Neuronal stem cell (in vitro differentiated cells): Measurements from ENCODE around the gene LRRC14B.

Experiments used
- DNase-seq: peaks from one replicate; pipeline ENCODE4 v3.0.0-alpha.2; 2013; ENCODE audit warnings: low spot score
- H2AFZ ChIP-seq: one replicate; pipeline ENCODE4 v1.6.1; 2013; ENCODE audit warnings: mild to moderate bottlenecking, low read length, inconsistent platforms
- H2AK5ac ChIP-seq: 2 replicates; pipeline ENCODE4 v1.6.1; 2013; ENCODE audit warnings: low read depth, mild to moderate bottlenecking, inconsistent platforms, low read length, moderate library complexity, mixed read lengths
- H2BK120ac ChIP-seq: 2 replicates; pipeline ENCODE4 v1.6.1; 2013; ENCODE audit warnings: low read depth, mild to moderate bottlenecking, inconsistent platforms, low read length, moderate library complexity, mixed read lengths
- H2BK12ac ChIP-seq: one replicate; pipeline ENCODE4 v1.6.1; 2013; ENCODE audit warnings: low read length, inconsistent platforms
- H2BK15ac ChIP-seq: 2 replicates; pipeline ENCODE4 v1.6.1; 2013; ENCODE audit warnings: mild to moderate bottlenecking, low read length, inconsistent platforms, mixed read lengths
- H2BK5ac ChIP-seq: one replicate; pipeline ENCODE4 v1.6.1; 2013; ENCODE audit warnings: inconsistent platforms, mild to moderate bottlenecking, low read length, moderate library complexity
- H3K14ac ChIP-seq: one replicate; pipeline ENCODE4 v1.6.1; 2013; ENCODE audit warnings: low read length, inconsistent platforms
- H3K18ac ChIP-seq: 2 replicates; pipeline ENCODE4 v1.6.1; 2013; ENCODE audit warnings: low read length, inconsistent platforms
- H3K23ac ChIP-seq: 2 replicates; pipeline ENCODE4 v1.6.1; 2013; ENCODE audit warnings: low read depth, mild to moderate bottlenecking, mixed read lengths, low read length, inconsistent platforms; ENCODE audit not compliant: poor library complexity
- H3K27ac ChIP-seq: replicated peaks from 3 replicates; pipeline ENCODE4 v1.5.1; 2013; ENCODE audit warnings: low read length, inconsistent platforms
- H3K27me3 ChIP-seq, 3 experiments: 2 replicates each; pipeline ENCODE4 v1.6.1; 2013; ENCODE audit warnings: low read length in 3 of 3, mild to moderate bottlenecking in 2 of 3, inconsistent platforms in 1 of 3, low read depth in 1 of 3, mixed read lengths in 1 of 3, moderate library complexity in 1 of 3; ENCODE audit not compliant: control insufficient read depth in 3 of 3, insufficient read depth in 3 of 3
- H3K36me3 ChIP-seq, 2 donors: replicated peaks in 1 of 2; 2 replicates each; pipeline ENCODE4 v1.6.1; 2013; ENCODE audit warnings: low read length in 2 of 2; ENCODE audit not compliant: control insufficient read depth in 2 of 2, insufficient read depth in 2 of 2
- H3K4ac ChIP-seq: 2 replicates; pipeline ENCODE4 v1.6.1; 2013; ENCODE audit warnings: inconsistent platforms, mild to moderate bottlenecking, low read length, moderate library complexity
- H3K4me1 ChIP-seq, 2 donors: 1 replicate in 1 of 2; 2 replicates in 1 of 2; pipeline ENCODE4 v1.6.1; 2013; ENCODE audit warnings: low read length in 2 of 2, low read depth in 1 of 2; ENCODE audit not compliant: control insufficient read depth in 2 of 2, insufficient read depth in 1 of 2
- H3K4me2 ChIP-seq: one replicate; pipeline ENCODE4 v1.6.1; 2013; ENCODE audit warnings: mild to moderate bottlenecking, low read length, inconsistent platforms; ENCODE audit not compliant: insufficient read depth, poor library complexity, severe bottlenecking
- H3K4me3 ChIP-seq, 2 donors: 2 replicates each; pipeline ENCODE4 v1.5.1; 2013; ENCODE audit warnings: low read length in 2 of 2, mild to moderate bottlenecking in 2 of 2, inconsistent platforms in 1 of 2, moderate library complexity in 1 of 2
- H3K79me1 ChIP-seq: one replicate; pipeline ENCODE4 v1.6.1; 2013; ENCODE audit warnings: low read depth, mild to moderate bottlenecking, inconsistent platforms, low read length, moderate library complexity
- H3K9ac ChIP-seq: one replicate; pipeline ENCODE4 v1.6.1; 2013; ENCODE audit warnings: mild to moderate bottlenecking, low read depth, low read length, inconsistent platforms; ENCODE audit not compliant: poor library complexity
- H3K9me3 ChIP-seq, 2 donors: replicated peaks in 1 of 2; 2 replicates each; pipeline versions ENCODE3 to v1.6.1; 2013; ENCODE audit warnings: low read length in 2 of 2, mild to moderate bottlenecking in 2 of 2, inconsistent platforms in 1 of 2, low read depth in 1 of 2, mixed read lengths in 1 of 2, moderate library complexity in 1 of 2; ENCODE audit not compliant: control insufficient read depth in 2 of 2, insufficient read depth in 1 of 2
- H4K8ac ChIP-seq: one replicate; pipeline ENCODE4 v1.6.1; 2013; ENCODE audit warnings: low read depth, mild to moderate bottlenecking, inconsistent platforms, low read length, moderate library complexity
- H4K91ac ChIP-seq: one replicate; pipeline ENCODE4 v1.6.1; 2013; ENCODE audit warnings: low read length, low read depth, mild to moderate bottlenecking, inconsistent platforms; ENCODE audit not compliant: poor library complexity
- WGBS, 2 donors: extraction: QIAGEN DNeasy Blood & Tissue Kit; methylation state at CpG; one replicate each; pipeline ENCODE4 v1.1.7; 2013; ENCODE audit warnings: missing lambda C conversion rate in 2 of 2, mixed read lengths in 1 of 2; ENCODE audit not compliant: insufficient read length in 2 of 2, insufficient replicate concordance in 1 of 2; ENCODE audit errors: extremely low coverage in 2 of 2; 5-methylcytosine and 5-hydroxymethylcytosine counted together

LRRC14B gene

GRCh38 chr5:154826-155225 is 36.5 kb upstream of the LRRC14B start:
- no peak overlapping the region for H3K14ac ChIP-seq
- no CpG with 5 or more reads among the region's 18 CpGs for WGBS, 2 donors
- H3K36me3 ChIP-seq: peaks cover 47 to 50% of the 10 kb centered on the region in 2 donors
- H3K18ac ChIP-seq: peak overlapping the region; percentile 81
- no peak overlapping the region for H4K8ac ChIP-seq
- peaks cover 0 to 8% of the 10 kb centered on the region in 2 donors for H3K4me1 ChIP-seq
- no peak overlapping the region for H2AFZ ChIP-seq
- H3K27me3 ChIP-seq: no peaks in the 10 kb centered on the region
- no peak overlapping the region for H4K91ac ChIP-seq
- H2BK120ac ChIP-seq: no peak overlapping the region
- no peak overlapping the region for H3K4me3 ChIP-seq
- H3K27ac ChIP-seq: no peak overlapping the region
- H2BK5ac ChIP-seq: peak overlapping the region; percentile 25
- H3K4ac ChIP-seq: no peak overlapping the region
- H3K9ac ChIP-seq: peak overlapping the region; percentile 54
- H3K9me3 ChIP-seq: peaks cover 0 to 3% of the 10 kb centered on the region in 2 donors
- no peak overlapping the region for H2BK12ac ChIP-seq
- no peak overlapping the region for H3K4me2 ChIP-seq
- H2AK5ac ChIP-seq: peak overlapping the region; percentile 87
- H2BK15ac ChIP-seq: no peak overlapping the region
- H3K79me1 ChIP-seq: no peaks in the 10 kb centered on the region
- no peak for DNase-seq
- H3K23ac ChIP-seq: peak overlapping the region; percentile 35

- no peak for DNase-seq
- peaks cover 43 to 51% of the 10 kb centered on the region in 2 donors for H3K36me3 ChIP-seq
Measured at GRCh38 chr5:155651-156410, 35.5 kb upstream of the LRRC14B start.

GRCh38 chr5:156411-157072 is 34.8 kb upstream of the LRRC14B start:
- Histone ChIP-seq H3K9ac (no peak overlapping the region), H3K27me3 (no peaks in the 10 kb centered on the region), H3K4ac (no peak overlapping the region), H2BK12ac (no peak overlapping the region), H3K4me1 (peaks cover 0 to 8% of the 10 kb centered on the region in 2 donors), H3K36me3 (peaks cover 43 to 50% of the 10 kb centered on the region in 2 donors), H3K79me1 (no peaks in the 10 kb centered on the region), H3K14ac (peak overlapping the region; percentile 76), H2BK5ac (peak overlapping the region; percentile 33), H3K9me3 (peaks cover 0 to 3% of the 10 kb centered on the region in 2 donors), H2BK15ac (no peak overlapping the region), H2AK5ac (no peak overlapping the region), H4K8ac (no peak overlapping the region), H3K18ac (peak overlapping the region; percentile 16), H2AFZ (no peak overlapping the region), H2BK120ac (no peak overlapping the region), H3K23ac (no peak overlapping the region), H3K4me2 (no peak overlapping the region), H3K4me3 (no peak overlapping the region), H4K91ac (no peak overlapping the region), H3K27ac (no peak overlapping the region)
- DNase-seq: no peak
- no CpG with 5 or more reads among the region's 17 CpGs for WGBS, 2 donors

More at GRCh38 chr5:155651-156410, 35.5 kb upstream of the LRRC14B start:
- no peak overlapping the region for H3K4ac ChIP-seq
- no peak overlapping the region for H3K18ac ChIP-seq
- H3K4me1 ChIP-seq: peaks cover 0 to 8% of the 10 kb centered on the region in 2 donors
- H3K79me1 ChIP-seq: no peaks in the 10 kb centered on the region
- H2AK5ac ChIP-seq: no peak overlapping the region
- no peaks in the 10 kb centered on the region for H3K27me3 ChIP-seq
- no peak overlapping the region for H4K8ac ChIP-seq
- peak overlapping the region; percentile 38 for H3K23ac ChIP-seq
- no CpG with 5 or more reads among the region's 23 CpGs for WGBS, 2 donors
- H3K9ac ChIP-seq: no peak overlapping the region
- no peak overlapping the region for H2BK120ac ChIP-seq
- H3K4me2 ChIP-seq: no peak overlapping the region
- no peak overlapping the region for H2AFZ ChIP-seq
- no peak overlapping the region for H4K91ac ChIP-seq
- H3K27ac ChIP-seq: no peak overlapping the region
- no peak overlapping the region for H2BK5ac ChIP-seq
- no peak overlapping the region for H2BK12ac ChIP-seq
- no peak overlapping the region for H3K4me3 ChIP-seq
- H3K14ac ChIP-seq: no peak overlapping the region
- no peak overlapping the region for H2BK15ac ChIP-seq
- peaks cover 0 to 3% of the 10 kb centered on the region in 2 donors for H3K9me3 ChIP-seq

GRCh38 chr5:157126-157715 is 34.1 kb upstream of the LRRC14B start:
- H2BK12ac ChIP-seq: no peak overlapping the region
- H3K4ac ChIP-seq: no peak overlapping the region
- H3K27me3 ChIP-seq: no peaks in the 10 kb centered on the region
- H3K18ac ChIP-seq: no peak overlapping the region
- H3K4me3 ChIP-seq: no peak overlapping the region
- DNase-seq: no peak
- no peak overlapping the region for H2AFZ ChIP-seq
- WGBS, 2 donors: no CpG with 5 or more reads among the region's 12 CpGs
- no peak overlapping the region for H3K23ac ChIP-seq
- no peak overlapping the region for H2BK120ac ChIP-seq
- H2BK5ac ChIP-seq: peak overlapping the region; percentile 67
- no peak overlapping the region for H2AK5ac ChIP-seq
- H4K8ac ChIP-seq: no peak overlapping the region
- H3K27ac ChIP-seq: no peak overlapping the region
- peaks cover 0 to 3% of the 10 kb centered on the region in 2 donors for H3K9me3 ChIP-seq
- H3K36me3 ChIP-seq: peaks cover 43 to 56% of the 10 kb centered on the region in 2 donors
- H3K79me1 ChIP-seq: no peaks in the 10 kb centered on the region
- H3K4me1 ChIP-seq: peaks cover 0 to 8% of the 10 kb centered on the region in 2 donors
- no peak overlapping the region for H3K4me2 ChIP-seq
- no peak overlapping the region for H4K91ac ChIP-seq
- no peak overlapping the region for H3K14ac ChIP-seq
- H2BK15ac ChIP-seq: no peak overlapping the region
- H3K9ac ChIP-seq: no peak overlapping the region
